Measurements from ENCODE around the gene RIT2.

The RIT2 gene

DNA sequence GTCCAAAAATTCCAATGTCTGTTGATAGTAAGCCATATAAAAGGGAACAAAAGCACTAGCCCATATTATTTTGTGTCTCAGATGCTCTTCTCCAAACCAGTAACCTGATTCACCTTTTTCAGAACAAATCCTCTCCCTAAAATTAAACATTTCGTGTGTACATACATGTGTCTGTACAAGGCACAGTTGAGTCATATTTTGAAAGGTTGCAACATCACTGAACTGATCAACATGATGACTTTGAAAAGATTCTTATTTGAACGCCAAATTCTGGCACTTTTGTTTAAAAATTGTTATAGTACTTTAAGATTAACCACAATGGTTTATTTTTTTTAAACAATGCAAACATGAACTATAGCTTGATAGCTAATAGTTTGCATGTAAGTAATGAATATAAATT lies 102.5 kb downstream of the RIT2 start:
- DNase-seq (ENCODE audit: low read depth in 3 of 3), result no peak

DNA sequence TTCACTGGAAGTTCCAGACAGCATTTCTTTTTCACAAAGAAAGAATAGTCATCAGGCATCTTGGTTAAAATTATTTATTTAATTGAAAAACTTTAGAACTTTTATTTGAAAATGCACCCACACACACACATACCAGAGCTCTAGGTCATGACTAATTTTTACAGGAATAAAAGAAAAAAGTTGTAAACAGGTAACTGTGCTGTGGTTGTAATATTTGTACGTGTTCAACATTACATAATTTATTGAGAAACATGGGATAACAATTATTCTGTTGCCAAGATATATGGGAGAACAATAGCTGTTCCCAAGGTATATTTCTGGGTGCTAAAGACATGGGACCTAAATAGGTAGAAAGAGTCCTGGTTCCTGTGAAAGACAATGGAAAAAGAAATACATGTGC lies 104.9 kb downstream of the RIT2 start:
- DNase-seq (ENCODE audit: low read depth in 3 of 3), result no peak

GRCh38 chr18:43009674-43010073 lies 105.8 kb downstream of the RIT2 start:
- DNase-seq (ENCODE audit: low read depth in 3 of 3), result no peak

- DNase-seq (ENCODE audit: low read depth in 3 of 3), result no peak
These were observed 108.1 kb downstream of the RIT2 start for GRCh38 chr18:43007365-43007764.

GRCh38 chr18:43004421-43004820 lies 111.1 kb downstream of the RIT2 start:
- no peak for DNase-seq (ENCODE audit: low read depth in 3 of 3)

GRCh38 chr18:43001821-43002220 lies 113.7 kb downstream of the RIT2 start:
- DNase-seq (ENCODE audit: low read depth in 3 of 3), result no peak

GRCh38 chr18:42996824-42997223 lies 118.7 kb downstream of the RIT2 start:
- no peak for DNase-seq (ENCODE audit: low read depth in 3 of 3)

DNA sequence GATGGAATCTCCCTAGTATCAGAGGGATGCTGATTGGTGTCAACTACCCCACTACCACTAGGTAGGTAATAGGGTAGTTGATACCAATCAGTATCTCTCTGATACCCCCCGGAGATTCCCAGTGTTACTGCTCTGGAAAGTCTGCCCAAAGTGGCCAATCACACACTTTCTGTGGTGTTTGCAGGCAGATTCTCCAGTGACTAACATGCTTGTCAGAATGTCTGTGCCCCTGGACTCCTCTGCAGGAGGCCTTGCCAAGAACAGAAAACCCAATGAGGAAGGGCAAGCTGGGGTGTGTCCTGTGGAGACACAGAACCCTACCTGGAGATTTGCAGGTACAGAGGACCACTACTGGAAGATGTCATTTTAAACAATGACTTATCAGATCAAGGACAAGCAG lies 135.1 kb downstream of the RIT2 start:
- DNase-seq (ENCODE audit: low read depth in 3 of 3), result no peak

GRCh38 chr18:42977982-42978637 lies 137.4 kb downstream of the RIT2 start:
- DNase-seq (ENCODE audit: low read depth in 3 of 3), result no peak

DNA sequence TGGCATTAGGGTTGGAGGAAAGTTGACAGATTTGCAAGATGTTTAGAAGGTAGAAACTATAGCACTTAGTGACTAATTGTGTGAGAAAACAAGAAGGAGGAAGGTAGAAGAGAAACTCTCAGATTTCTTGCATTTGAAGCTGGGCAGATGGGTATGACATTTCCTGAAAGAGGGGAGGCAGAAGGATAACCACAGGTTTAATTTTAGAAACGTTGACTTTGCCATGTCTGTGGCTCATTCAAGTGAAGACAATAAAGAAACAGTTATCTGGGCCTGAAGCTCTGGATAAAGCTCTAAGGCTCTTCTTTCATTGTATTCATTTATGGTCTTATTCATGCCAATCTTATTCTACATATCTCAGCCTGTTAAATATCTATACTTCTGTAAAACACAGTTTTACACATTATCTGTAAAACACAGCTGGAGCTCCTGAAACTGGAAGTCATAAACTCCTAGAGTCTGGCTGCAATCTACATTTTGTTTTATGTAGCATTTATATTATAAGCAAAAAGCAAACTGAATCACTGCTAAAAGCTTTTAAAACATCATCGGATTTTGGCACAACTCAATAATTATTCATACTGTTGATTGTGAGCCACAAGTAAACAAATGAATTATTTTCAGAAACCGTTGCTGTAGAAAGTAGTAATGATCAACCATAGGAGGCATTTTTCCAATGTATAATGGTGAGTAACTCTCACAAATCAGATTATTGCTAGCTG lies 138.5 kb downstream of the RIT2 start:
- DNase-seq (ENCODE audit: low read depth in 3 of 3), result no peak

- DNase-seq (ENCODE audit: low read depth in 3 of 3), result no peak
These were observed 146.1 kb downstream of the RIT2 start for GRCh38 chr18:42969366-42969765.

DNA sequence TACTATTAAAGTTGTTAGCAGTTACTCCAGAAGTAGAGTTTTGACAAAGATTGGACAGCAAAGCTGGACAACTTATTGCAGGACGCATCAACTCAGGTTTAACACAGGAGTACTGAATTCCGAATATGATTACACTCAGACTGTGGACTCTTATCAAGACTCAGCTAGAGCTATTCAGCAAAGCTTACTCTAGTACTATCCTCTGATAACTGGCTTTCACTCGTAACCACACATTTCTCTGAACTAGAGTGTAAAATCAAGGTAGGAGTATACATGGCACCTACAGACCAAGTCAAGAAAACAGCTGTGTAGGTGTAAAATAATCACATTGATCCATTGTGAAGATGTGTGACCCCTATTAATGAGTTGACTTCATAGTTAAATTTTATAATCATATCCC lies 154.2 kb downstream of the RIT2 start:
- no peak for DNase-seq (ENCODE audit: low read depth in 3 of 3)

DNA sequence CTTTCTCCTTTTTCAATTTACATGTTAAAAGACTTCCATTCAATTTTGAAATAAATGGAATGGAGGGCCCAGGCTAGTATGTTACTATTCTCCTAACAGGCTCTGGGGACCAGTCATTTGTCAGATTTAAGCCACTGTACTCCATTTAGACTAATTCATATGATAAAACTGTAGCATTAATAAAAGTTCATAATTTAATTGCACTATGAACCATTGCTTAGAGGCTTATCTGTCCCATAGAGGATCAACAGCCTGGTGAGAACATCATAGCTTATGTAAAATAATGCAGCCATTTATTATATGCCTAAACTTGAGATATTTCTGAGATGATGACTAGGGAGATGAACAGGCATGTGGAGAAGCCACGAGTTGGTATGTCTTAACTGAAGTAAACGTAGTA lies 156.0 kb downstream of the RIT2 start:
- DNase-seq (ENCODE audit: low read depth in 3 of 3), result no peak

GRCh38 chr18:42958353-42958752 lies 157.1 kb downstream of the RIT2 start:
- no peak for DNase-seq (ENCODE audit: low read depth in 3 of 3)

- DNase-seq (ENCODE audit: low read depth in 3 of 3), result no peak
These were observed 159.2 kb downstream of the RIT2 start for GRCh38 chr18:42956287-42956686.

GRCh38 chr18:42954887-42955286 lies 160.6 kb downstream of the RIT2 start:
- no peak for DNase-seq (ENCODE audit: low read depth in 3 of 3)

- no peak for DNase-seq (ENCODE audit: low read depth in 3 of 3)
These were observed 162.2 kb downstream of the RIT2 start for GRCh38 chr18:42953306-42953705.

DNA sequence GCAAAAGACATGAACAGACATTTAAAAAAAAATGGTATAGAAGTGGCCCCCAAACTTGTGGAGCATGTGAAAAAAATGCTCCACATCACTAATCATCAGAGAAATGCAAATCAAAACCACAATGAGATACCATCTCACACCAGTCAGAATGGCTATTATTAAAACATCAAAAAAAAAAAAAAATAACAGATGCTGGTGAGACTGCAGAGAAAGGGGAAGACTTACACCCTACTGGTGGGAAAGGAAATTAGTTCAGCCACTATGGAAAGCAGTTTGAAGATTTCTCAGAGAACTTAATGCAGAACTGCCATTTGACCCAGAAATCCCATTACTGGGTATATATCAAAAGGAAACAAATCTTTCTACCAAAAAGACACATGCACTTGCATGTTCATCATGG lies 164.8 kb downstream of the RIT2 start:
- DNase-seq (ENCODE audit: low read depth in 3 of 3), result no peak

DNA sequence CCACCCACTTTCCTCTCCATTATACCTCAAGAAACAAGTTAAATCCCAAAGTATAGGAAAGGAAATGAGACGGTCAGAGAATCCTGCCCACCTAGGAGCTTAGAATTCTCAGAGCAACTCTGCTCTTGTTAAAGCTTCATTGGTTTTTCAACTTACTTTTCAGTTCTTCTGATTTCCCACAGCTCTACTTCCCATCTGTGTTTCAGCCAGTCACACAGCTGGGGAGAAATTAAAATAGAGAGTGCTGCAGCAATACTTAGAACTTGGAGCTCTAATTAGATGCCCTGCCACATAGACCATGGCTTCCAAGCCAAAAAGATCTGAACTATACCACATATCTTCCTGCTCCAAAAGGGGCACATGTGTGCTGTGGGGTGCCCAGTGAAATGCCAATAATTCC lies 166.7 kb downstream of the RIT2 start:
- no peak for DNase-seq (ENCODE audit: low read depth in 3 of 3)

GRCh38 chr18:42941860-42942259 lies 173.6 kb downstream of the RIT2 start:
- no peak for DNase-seq (ENCODE audit: low read depth in 3 of 3)

DNA sequence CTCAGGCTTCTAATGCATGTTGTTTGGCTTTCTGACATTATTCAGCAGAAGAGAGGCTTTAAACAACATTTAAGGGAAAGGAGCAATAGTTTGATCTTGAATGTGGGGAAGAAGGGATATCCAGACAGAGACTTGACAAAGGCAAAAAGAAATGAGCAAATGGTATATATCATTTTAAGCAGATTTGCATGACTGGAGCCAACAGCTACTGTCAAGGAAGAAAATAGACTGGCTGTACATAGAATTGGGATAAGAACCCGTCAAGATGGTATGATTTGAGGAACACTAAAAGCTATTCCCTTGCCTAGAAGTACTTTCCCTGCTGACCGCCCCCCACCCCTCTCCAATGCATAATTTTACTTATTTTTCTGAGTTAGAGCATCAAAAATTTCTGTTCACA lies 174.5 kb downstream of the RIT2 start:
- DNase-seq (ENCODE audit: low read depth in 3 of 3), result no peak

- DNase-seq (ENCODE audit: low read depth in 3 of 3), result no peak
These were observed 178.0 kb downstream of the RIT2 start for GRCh38 chr18:42937436-42937835.

GRCh38 chr18:42936289-42936688 lies 179.2 kb downstream of the RIT2 start:
- no peak for DNase-seq (ENCODE audit: low read depth in 3 of 3)

DNA sequence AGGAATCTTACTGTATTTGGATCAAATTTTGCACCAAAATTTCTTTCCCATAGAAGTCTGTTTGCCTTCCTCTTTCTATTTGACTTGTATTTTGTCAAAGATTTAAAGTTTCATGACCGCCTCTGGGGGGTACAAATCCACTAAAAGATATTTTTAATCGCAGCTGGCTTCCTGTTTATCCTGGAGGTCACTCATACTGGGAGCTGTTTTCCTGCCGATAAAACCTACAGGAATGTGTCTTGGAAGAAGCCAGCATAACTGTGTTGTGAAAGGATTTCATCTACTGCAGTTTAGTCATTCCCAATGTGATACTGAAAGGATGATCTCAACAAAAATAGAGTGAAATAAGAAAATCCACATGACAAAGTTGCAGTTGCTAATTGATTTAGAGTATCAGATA lies 184.0 kb downstream of the RIT2 start:
- DNase-seq (ENCODE audit: low read depth in 3 of 3), result no peak
